Heart right ventricle (tissue), 16 donors: ENCODE results near the gene THBD. TPM values are rescaled to one million over a fixed set of nuclear protein-coding genes. Genes with fewer than 3 reads are reported as not detected.

ENCODE experiments used
- ATAC-seq, 8 donors: fragments of 200-7000 bp; cut with Tn5 transposase; one replicate each; pipeline ENCODE4 v1.9.1; 2020; ENCODE audit warnings: mild to moderate bottlenecking in 8 of 8, moderate library complexity in 8 of 8, moderate number of reproducible peaks in 1 of 8
- DNase-seq, 2 donors: peaks; one replicate each; pipeline ENCODE4 v3.0.0-alpha.2; 2020
- H3K27ac ChIP-seq, 10 donors: fragments of 200-600 bp; sonication (generic) in 2 of 10; one replicate each; pipeline versions ENCODE4 v1.5.0 to v1.8.0; 2020 to 2022; ENCODE audit warnings: mild to moderate bottlenecking in 3 of 10
- H3K27me3 ChIP-seq, 7 donors: fragments of 200-600 bp; one replicate each; pipeline ENCODE4 v1.8.0; 2021 to 2022; ENCODE audit warnings: mild to moderate bottlenecking in 2 of 7
- H3K36me3 ChIP-seq, 9 donors: fragments of 200-600 bp; sonication (generic) in 1 of 9; one replicate each; pipeline versions ENCODE4 v1.5.0 to v1.8.0; 2020 to 2022; ENCODE audit warnings: mild to moderate bottlenecking in 2 of 9
- H3K4me1 ChIP-seq, 9 donors: fragments of 200-600 bp; sonication (generic) in 1 of 9; one replicate each; pipeline versions ENCODE4 v1.5.0 to v1.8.0; 2020 to 2022; ENCODE audit warnings: mild to moderate bottlenecking in 4 of 9
- H3K4me3 ChIP-seq, 10 donors: fragments of 200-600 bp; sonication (generic) in 2 of 10; one replicate each; pipeline versions ENCODE4 v1.5.0 to v1.8.0; 2020 to 2022; ENCODE audit warnings: mild to moderate bottlenecking in 7 of 10, moderate library complexity in 2 of 10
- H3K9me3 ChIP-seq, 11 donors: fragments of 200-600 bp in 10 of 11; sonication (generic) in 2 of 11; one replicate each; pipeline versions ENCODE4 v1.5.0 to v1.8.0; 2013 to 2022; ENCODE audit warnings: mild to moderate bottlenecking in 2 of 11, control low read depth in 1 of 11, moderate library complexity in 1 of 11
- WGBS, 2 donors: extraction: QIAGEN DNeasy Blood & Tissue Kit; methylation state at CpG; one replicate each; pipeline ENCODE4 v1.1.7; 2013; ENCODE audit warnings: inconsistent platforms in 1 of 2; 5-methylcytosine and 5-hydroxymethylcytosine counted together
- intact Hi-C, 10 donors: fragments of 100-400 bp; cut with DNase I; formaldehyde crosslinking; loops; one replicate each; pipeline versions ENCODE4 v1.11.1 to v1.14.2; 2022
- polyA plus RNA-seq, 2 donors: library from polyadenylated mRNA; stranded (reverse); fragments of 200-250 nt; gene quantifications; one replicate each; pipeline ENCODE4 v1.2.3, GENCODE V29; 2013
- total RNA-seq, 10 donors: library from RNA; stranded (reverse); fragmentation: NEBNext Ultra II Directional in 3 of 10; extraction: Animal tissue kit (Norgen Biotek cat#: 25700) in 3 of 10; gene quantifications; one replicate each; pipeline versions ENCODE4 v1.2.1 to v1.2.4, GENCODE V29; 2021 to 2023
- TF ChIP-seq, protein P1 (sequence below), 9 donors: fragments of 200-600 bp; sonication (generic) in 2 of 9; IDR thresholded peaks; one replicate each; pipeline versions ENCODE4 v1.5.0 to v1.8.0; 2021 to 2022; ENCODE audit warnings: antibody characterized with exemption in 9 of 9, mild to moderate bottlenecking in 5 of 9, moderate library complexity in 1 of 9
- donor health status: Arrhythmogenic right ventricular cardiomyopathy.
- donor health status: ischemic (EF 13 %, LVEDD 7.1; RV severe dilation, severe dysfunction).
- donor health status: healthy with polysubstance abuse.
- donor health status: DM: no; HTN: yes; CAD: no.
- donor health status: DM: no; HTN: no; CAD: no.
- donor health status: ischemic (EF 25% LVEDD 6.9; RV normal size, moderate dysfunction).
- donor health status: ischemic (EF 25% LVEDD 5.7; RV mildly dilated, moderate dysfunction).
- donor health status: healthy.
- donor health status: DM: yes; HTN: yes; CAD: no.
- donor health status: Ischemic cardiomyopathy.
- donor health status: ischemic (EF 35%, LVEDD 5.7; RV mildly dilated, moderate dysfunction).
- donor health status: nonischemic (EF 11% LVEDD 7.7; RV severe dilation, severe dysfunction).
- donor health status: DM: yes; HTN: yes; CAD: no.
- donor health status: PGD.
- donor health status: ischemic (EF 29% LVEDD 5.4; RV normal size, mild dysfunction).
- donor health status: nonischemic (EF 23%, LVEDD 6.1; RV moderate dilation, normal function).

The THBD gene
- total and polyA plus RNA-seq, 12 donors, result 11.1 to 61.0 (median 17.4) TPM

DNA sequence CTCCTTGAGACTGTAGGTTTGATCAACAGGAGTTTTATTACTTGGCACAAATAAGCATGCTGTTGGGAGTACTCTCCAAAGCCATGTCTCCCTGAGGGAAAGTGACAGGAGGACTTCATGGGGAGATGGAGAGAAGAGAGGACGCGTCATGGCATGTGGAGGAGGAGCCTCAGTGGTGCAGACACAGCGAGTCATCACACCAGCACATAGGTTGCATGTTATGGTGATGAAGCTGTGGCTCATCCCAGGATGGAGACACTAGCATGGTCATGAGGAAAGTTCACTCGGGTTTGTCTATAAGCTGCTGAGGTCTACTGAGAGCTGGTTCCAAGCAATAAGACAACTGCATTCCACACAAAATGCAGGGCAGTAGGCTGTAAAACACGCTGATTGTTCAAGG is 27.5 kb downstream of the THBD start:
- no peaks in the 10 kb centered on the region for H3K9me3 ChIP-seq
- WGBS, 2 donors, result 96 to 98% methylated on average over 5 of the region's 5 CpGs
- intact Hi-C loops, result no loop called here
- H3K4me1 ChIP-seq, result peaks cover 0 to 14% (median 0%) of the 10 kb centered on the region in 9 donors
- no peaks in the 10 kb centered on the region for H3K36me3 ChIP-seq
- DNase-seq (no peak), ATAC-seq (no peak)
- TF ChIP-seq, protein P1, sequence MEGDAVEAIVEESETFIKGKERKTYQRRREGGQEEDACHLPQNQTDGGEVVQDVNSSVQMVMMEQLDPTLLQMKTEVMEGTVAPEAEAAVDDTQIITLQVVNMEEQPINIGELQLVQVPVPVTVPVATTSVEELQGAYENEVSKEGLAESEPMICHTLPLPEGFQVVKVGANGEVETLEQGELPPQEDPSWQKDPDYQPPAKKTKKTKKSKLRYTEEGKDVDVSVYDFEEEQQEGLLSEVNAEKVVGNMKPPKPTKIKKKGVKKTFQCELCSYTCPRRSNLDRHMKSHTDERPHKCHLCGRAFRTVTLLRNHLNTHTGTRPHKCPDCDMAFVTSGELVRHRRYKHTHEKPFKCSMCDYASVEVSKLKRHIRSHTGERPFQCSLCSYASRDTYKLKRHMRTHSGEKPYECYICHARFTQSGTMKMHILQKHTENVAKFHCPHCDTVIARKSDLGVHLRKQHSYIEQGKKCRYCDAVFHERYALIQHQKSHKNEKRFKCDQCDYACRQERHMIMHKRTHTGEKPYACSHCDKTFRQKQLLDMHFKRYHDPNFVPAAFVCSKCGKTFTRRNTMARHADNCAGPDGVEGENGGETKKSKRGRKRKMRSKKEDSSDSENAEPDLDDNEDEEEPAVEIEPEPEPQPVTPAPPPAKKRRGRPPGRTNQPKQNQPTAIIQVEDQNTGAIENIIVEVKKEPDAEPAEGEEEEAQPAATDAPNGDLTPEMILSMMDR (IDR thresholded peaks at IDR 0.05), result no peak
- no peak overlapping the region for H3K4me3 ChIP-seq
- H3K27me3 ChIP-seq, result peaks cover 0 to 3% (median 0%) of the 10 kb centered on the region in 7 donors
- H3K27ac ChIP-seq, result no peak overlapping the region

- peak in 2 of 8 donors; percentile 16 to 35 for ATAC-seq
- H3K4me1 ChIP-seq, result peaks cover 0 to 14% (median 0%) of the 10 kb centered on the region in 9 donors
Observed at GRCh38 chr20:23021541-23021940, 27.9 kb downstream of the THBD start.

GRCh38 chr20:23020230-23021018 is 29.0 kb downstream of the THBD start:
- no peak for ATAC-seq

More at GRCh38 chr20:23021541-23021940, 27.9 kb downstream of the THBD start:
- intact Hi-C loops, result no loop called here
- Histone ChIP-seq H3K27me3 (no peaks in the 10 kb centered on the region), H3K27ac (no peak overlapping the region), H3K4me3 (no peak overlapping the region), H3K36me3 (no peaks in the 10 kb centered on the region), H3K9me3 (no peaks in the 10 kb centered on the region)
- 63 to 72% methylated on average over 1 of the region's 1 CpG for WGBS, 2 donors
- TF ChIP-seq, protein P1 (IDR thresholded peaks at IDR 0.05), result peak in 2 of 9 donors; percentile 13 to 19
- no peak for DNase-seq

GRCh38 chr20:23019403-23019802 is 30.1 kb downstream of the THBD start:
- DNase-seq (no peak), ATAC-seq (no peak)
- intact Hi-C loops, result no loop called here
- 64 to 68% methylated on average over 7 of the region's 7 CpGs for WGBS, 2 donors
- Histone ChIP-seq H3K4me3 (no peak overlapping the region), H3K36me3 (no peaks in the 10 kb centered on the region), H3K27ac (no peak overlapping the region), H3K27me3 (no peaks in the 10 kb centered on the region), H3K9me3 (no peaks in the 10 kb centered on the region), H3K4me1 (peaks cover 0 to 14% (median 0%) of the 10 kb centered on the region in 9 donors)
- TF ChIP-seq, protein P1 (IDR thresholded peaks at IDR 0.05), result no peak

More at GRCh38 chr20:23020230-23021018, 29.0 kb downstream of the THBD start:
- no peak overlapping the region for H3K27ac ChIP-seq
- no peak for DNase-seq
- TF ChIP-seq, protein P1 (IDR thresholded peaks at IDR 0.05), result no peak
- intact Hi-C loops, result no loop called here
- H3K9me3 ChIP-seq, result no peaks in the 10 kb centered on the region
- no peaks in the 10 kb centered on the region for H3K36me3 ChIP-seq
- H3K27me3 ChIP-seq, result no peaks in the 10 kb centered on the region
- no peak overlapping the region for H3K4me3 ChIP-seq
- 95 to 96% methylated on average over 12 of the region's 12 CpGs for WGBS, 2 donors
- H3K4me1 ChIP-seq, result peaks cover 0 to 14% (median 0%) of the 10 kb centered on the region in 9 donors
